HG03064 (cell line): Measurements from ENCODE around the gene DIS3.
"Not testable (repeated sequence)": the region's sequence is repeated elsewhere in the genome, so short reads cannot be mapped to it uniquely, and the experiment has no call there.

Source experiments
- ATAC-seq: cut with Tn5 transposase; IDR thresholded peaks from one replicate; pipeline ENCODE4 v1.9.1; 2021; ENCODE audit warnings: low read depth; ENCODE audit not compliant: unreplicated experiment

DIS3 gene

DNA sequence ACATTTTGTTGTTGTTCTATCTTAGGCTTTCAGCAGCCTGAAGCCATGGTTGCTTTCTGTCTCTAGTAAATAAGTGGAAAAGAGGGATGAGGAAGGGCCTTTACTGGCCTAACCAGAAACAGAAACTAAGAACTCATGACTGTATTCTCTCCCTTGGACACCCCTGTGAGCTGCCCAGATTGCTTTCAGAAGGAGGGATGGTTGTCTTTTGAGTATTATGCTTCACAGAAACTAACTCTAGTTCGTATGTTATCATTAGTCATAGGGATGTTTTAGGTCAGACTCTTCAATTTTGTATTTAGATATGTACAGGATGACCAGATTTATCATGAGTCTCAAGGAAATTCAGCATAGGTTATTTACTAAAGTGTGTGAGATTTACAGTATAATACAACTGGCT is 36.4 kb downstream of the DIS3 start:
- no peak for ATAC-seq

DNA sequence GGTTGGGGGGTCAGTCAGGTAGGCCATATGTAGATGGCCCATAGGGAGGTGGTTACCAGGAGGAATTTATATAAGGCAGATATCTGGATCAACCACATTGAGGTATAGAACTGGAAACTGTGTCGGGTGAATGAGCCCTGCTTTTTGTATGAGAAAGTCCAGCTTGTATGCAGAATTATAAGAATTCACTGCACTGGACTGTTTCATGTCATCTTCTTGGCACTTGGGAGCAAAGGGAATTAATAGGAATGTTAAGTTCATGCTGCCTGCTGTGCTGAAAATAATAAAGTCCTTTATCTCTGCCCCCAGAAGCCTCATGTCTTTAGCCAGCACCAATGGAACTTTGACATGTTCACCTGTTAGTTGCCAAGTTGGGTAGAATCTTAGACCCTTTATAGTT is 41.7 kb downstream of the DIS3 start:
- ATAC-seq, result no peak

DNA sequence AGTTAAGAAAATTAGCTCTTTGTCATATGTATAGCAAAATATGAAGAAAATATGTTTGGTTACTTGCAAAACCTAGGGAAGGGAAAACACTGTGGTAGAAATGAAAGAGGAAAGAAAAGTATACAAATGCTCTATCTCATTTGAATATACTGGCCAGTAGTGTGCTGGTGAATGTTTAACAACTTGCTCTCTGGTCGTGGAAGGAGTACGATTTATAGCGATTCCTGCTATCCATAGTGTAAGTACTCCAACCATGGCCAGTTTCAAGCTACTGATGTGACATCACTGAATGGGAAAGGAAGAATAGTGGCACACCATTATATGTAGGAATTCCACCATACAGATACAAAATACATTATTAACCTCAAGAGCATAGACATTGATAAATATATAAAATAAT is 44.7 kb downstream of the DIS3 start:
- ATAC-seq, result no peak

DNA sequence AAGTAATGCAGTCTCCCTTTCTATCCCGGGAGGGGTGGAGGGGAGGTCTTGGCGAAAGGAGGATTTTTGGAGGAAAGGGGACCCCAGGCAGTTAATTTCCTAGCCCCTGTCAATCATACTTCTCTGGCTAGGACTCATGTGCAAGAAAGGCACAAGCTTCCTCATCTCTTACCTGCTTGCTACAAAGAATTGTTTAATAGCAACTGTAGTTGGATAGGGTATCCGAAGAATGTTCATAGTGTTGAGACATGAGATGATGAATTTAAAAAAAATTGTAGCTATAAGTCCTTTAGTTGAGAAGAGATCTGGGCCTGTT is 53.5 kb downstream of the DIS3 start:
- no peak for ATAC-seq

DNA sequence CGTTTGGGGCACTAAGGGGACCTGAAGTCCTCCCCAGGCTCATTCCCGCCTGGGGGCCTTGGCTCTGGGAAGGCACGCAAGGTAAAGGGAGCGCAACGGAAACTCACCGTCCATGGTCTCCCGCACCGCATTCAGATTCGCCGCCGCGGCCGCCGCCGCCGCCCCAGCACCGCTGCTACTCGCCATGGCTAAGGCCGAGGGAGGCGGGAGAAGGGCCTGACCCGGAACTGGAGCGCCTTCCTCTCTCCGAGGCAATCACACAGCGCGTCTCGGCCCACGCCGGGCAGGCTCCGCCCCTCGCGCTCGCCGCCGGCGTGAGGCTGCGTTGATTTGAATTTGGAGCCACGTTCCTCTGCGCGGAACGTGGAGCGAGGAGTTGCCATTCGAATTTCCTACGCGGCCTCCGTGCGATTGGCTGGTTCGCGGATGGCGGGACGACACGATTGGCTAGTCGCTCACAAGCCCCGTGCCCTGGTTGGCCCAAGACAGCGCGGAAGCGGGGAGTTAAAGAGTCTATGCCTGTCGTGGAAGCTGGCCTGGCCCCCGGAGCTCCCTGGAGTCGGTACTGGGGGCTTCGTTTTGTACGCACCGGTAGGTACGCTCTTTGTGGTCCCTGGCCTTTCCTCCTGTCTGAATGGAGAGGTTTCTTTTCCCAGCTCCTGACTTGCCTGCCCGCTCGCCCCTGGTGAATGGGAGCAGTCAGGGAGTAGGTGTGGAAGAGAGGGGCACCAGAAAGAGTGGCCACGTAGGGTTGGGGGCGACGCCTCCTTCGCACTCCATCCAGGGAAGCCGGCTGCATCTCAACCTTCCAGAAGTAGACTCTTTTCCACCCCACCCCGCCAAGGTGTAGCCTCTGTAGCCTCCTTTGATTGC is 54.0 kb downstream of the DIS3 start, which contains the start of the genes BORA and MZT1:
Gene BORA, plus strand, starts transcription at position 507 of the 873 bp plus-strand sequence. CDS start 1,018 bp downstream, outside the sequence.
Gene MZT1, minus strand, starts transcription at position 213 of the 873 bp plus-strand sequence. Its CDS starts 27 bp downstream, at position 186.
- ATAC-seq, result peak; percentile 97

DNA sequence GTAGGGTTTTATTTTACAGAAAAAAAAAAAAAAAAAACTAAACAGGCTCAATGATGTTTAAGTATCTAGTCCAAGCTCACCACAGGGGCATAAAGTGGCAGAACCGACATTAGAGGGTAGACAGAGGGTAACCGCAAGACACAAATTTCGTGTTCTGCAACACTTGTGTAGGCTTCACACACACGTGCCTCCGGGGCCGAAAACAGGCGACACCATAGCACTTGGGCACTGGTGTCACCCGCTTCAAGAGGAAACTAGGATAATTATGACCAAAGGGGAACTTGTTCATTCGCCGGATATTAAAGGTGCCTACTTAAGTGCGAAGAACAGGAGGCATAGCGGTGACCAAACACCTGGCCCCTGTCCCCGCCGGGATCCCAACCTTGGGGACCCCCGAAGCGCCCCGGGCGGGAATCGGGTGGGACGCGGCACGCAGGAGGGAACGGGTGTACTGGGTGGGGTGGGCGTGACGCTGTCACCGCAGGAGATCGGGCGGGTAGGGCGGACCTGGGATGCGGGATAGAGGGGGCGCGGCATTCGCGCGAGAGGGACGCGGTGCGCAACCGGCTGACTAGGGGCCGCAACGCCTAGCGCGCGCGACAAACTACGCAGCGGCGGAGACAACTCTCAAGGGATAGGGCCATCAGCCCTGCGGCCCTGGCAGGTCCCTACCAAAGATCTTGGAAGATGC is 54.8 kb downstream of the DIS3 start:
- peak; percentile 35 for ATAC-seq

DNA sequence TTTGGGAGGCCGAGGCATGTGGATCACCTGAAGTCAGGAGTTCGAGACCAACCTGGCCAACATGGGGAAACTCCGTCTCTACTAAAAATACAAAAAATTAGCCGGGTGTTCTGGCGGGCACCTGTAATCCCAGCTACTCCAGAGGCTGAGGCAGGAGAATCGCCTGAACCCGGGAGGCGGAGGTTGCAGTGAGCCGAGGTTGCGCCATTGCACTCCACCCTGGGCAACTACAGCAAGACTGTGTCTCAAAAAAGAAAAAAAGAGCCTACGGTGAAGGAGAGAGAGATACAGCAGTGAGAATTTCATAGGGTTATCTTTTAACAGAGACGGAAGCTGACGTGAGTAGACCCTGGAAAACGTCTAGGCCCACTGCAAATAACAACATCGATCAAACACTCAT is 55.5 kb downstream of the DIS3 start:
- not testable (repeated sequence) for ATAC-seq

DNA sequence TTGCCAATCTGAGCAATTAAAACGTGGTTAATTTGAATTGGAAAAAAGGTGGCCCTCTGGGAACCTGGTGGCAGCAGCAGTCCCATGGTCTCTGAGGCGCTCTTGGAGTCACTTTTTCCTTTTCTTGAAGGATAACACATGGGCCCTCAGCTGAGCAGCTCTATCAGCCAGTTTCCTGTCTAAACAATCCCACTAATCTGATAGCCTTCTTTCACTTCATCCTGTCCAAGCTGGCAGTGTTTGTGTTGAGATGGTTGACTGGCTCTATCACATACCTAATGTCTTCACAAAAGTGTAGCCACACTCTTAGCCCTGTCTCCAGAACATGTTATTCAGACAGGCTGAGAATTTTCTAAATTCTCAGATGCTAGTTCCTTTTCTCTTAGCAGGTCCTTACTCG is 64.9 kb downstream of the DIS3 start:
- no peak for ATAC-seq
